ENCODE results near the gene OLIG2. TPM values are rescaled to one million over a fixed set of nuclear protein-coding genes. Genes with fewer than 3 reads are reported as not detected.

Gene OLIG2
- total and polyA plus RNA-seq, 2 of the 13 experiments (the other 11 are each of a cell fraction or from before 2014, with no cell fraction given): not detected

DNA sequence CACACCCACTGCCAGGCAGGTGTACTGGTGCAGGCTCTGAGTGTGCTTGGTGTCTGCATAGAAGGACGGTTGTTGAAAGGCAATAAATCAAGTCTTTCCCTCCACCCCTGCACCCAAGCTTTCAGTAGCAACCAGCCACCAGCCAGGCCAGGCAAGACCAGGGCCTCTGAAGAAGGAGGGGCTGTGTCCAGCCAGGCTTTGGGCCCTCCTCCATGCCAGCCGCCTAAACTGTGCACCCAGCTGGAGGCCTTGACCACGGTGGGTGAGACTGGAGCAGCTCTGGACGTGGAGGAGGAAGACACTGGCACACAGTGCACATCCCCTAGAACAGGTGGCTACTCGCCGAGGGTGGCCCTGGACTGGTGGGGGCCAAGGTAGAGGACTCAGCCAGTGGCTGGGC is 4.9 kb downstream of the OLIG2 start:
- Histone ChIP-seq H3K4me2 (ENCODE audit: low read depth, low read length) (no peak overlapping the region), H4K20me1 (ENCODE audit: insufficient read depth, low read length) (no peaks in the 10 kb centered on the region), H3K79me2 (ENCODE audit: insufficient read depth, low read length) (no peaks in the 10 kb centered on the region), H3K4me1 (ENCODE audit: insufficient read depth, low read length) (no peaks in the 10 kb centered on the region), H3K9me3 (ENCODE audit: low read length) (no peaks in the 10 kb centered on the region), H3K36me3 (replicated peaks in 1 of 2; ENCODE audit: control insufficient read depth in 1 of 2, insufficient read depth in 2 of 2, low read length in 2 of 2) (no peaks in the 10 kb centered on the region), H3K4me3 (replicated peaks in 1 of 3; ENCODE audit: insufficient read depth in 1 of 3, low read depth in 2 of 3, low read length in 3 of 3) (no peak overlapping the region), H3K27ac (ENCODE audit: extremely low read length, insufficient read depth, low read length) (no peak overlapping the region), H3K9ac (ENCODE audit: insufficient read depth, low read depth, low read length) (no peak overlapping the region), H2AFZ (ENCODE audit: low read length) (no peak overlapping the region), H3K27me3 (ENCODE audit: control insufficient read depth in 1 of 2, insufficient read depth in 2 of 2, low read length in 2 of 2) (peaks cover 11 to 88% of the 10 kb centered on the region in 2 experiments; a peak in 4 of 5 replicates)
- DNase-seq (ENCODE audit: low spot score) (no peak), ATAC-seq (no peak), FAIRE-seq (no peak)
- no TSS peak for BruUV-seq (replicated peaks)
- intact Hi-C loops (cut with micrococcal nuclease; ENCODE audit: unreplicated experiment): no loop called here
- ChIA-PET POLR2A (no interaction called here), CTCF (ENCODE audit: low intra/inter-chr PET ratio, low total read pairs) (no interaction called here)
- in situ Hi-C loops (cut with HindIII; ENCODE audit: extremely low pct_ligation_motif_present, low pct_unique_long_range_greater_than_20kb): no loop called here
- WGBS (ENCODE audit: low lambda C conversion rate): 0% methylated on average over 2 of the region's 6 CpGs
- TF ChIP-seq NFYB (CRISPR knock-in tag; IDR thresholded peaks at IDR 0.05) (no peak), HIVEP1 (CRISPR knock-in tag; IDR thresholded peaks at IDR 0.05) (no peak), HNF4G (IDR thresholded peaks at IDR 0.05; ENCODE audit: borderline replicate concordance, low read depth, low read length) (no peak), HNF4G (CRISPR knock-in tag; IDR thresholded peaks at IDR 0.05; ENCODE audit: borderline replicate concordance, low read depth) (no peak), ISX (CRISPR knock-in tag; conservative IDR thresholded peaks at IDR 0.05) (no peak), MXI1 (IDR thresholded peaks at IDR 0.05; ENCODE audit: borderline replicate concordance, low read depth, low read length) (no peak), PRPF4 (IDR thresholded peaks at IDR 0.05; ENCODE audit: low read depth, low read length, poor library complexity, severe bottlenecking) (no peak), SMARCE1 (IDR thresholded peaks at IDR 0.05; ENCODE audit: borderline replicate concordance) (no peak), ZFAT (CRISPR knock-in tag; conservative IDR thresholded peaks at IDR 0.05) (no peak), ZNF629 (CRISPR knock-in tag; conservative IDR thresholded peaks at IDR 0.05) (no peak), RFX3 (CRISPR knock-in tag; IDR thresholded peaks at IDR 0.05) (no peak), ATF1 (CRISPR knock-in tag; IDR thresholded peaks at IDR 0.05) (no peak), PTBP1 (IDR thresholded peaks at IDR 0.05; ENCODE audit: low read depth, low read length, poor library complexity, severe bottlenecking) (no peak), ZBTB42 (CRISPR knock-in tag; IDR thresholded peaks at IDR 0.05) (no peak), ZNF207 (IDR thresholded peaks at IDR 0.05; ENCODE audit: borderline replicate concordance) (no peak), ISL2 (CRISPR knock-in tag; IDR thresholded peaks at IDR 0.05) (no peak), JARID2 (CRISPR knock-in tag; IDR thresholded peaks at IDR 0.05; ENCODE audit: insufficient replicate concordance) (no peak)
- TF ChIP-seq, protein P1, sequence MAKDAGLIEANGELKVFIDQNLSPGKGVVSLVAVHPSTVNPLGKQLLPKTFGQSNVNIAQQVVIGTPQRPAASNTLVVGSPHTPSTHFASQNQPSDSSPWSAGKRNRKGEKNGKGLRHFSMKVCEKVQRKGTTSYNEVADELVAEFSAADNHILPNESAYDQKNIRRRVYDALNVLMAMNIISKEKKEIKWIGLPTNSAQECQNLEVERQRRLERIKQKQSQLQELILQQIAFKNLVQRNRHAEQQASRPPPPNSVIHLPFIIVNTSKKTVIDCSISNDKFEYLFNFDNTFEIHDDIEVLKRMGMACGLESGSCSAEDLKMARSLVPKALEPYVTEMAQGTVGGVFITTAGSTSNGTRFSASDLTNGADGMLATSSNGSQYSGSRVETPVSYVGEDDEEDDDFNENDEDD (CRISPR knock-in tag; IDR thresholded peaks at IDR 0.05; ENCODE audit: borderline replicate concordance): no peak
- TF ChIP-seq, protein P2, sequence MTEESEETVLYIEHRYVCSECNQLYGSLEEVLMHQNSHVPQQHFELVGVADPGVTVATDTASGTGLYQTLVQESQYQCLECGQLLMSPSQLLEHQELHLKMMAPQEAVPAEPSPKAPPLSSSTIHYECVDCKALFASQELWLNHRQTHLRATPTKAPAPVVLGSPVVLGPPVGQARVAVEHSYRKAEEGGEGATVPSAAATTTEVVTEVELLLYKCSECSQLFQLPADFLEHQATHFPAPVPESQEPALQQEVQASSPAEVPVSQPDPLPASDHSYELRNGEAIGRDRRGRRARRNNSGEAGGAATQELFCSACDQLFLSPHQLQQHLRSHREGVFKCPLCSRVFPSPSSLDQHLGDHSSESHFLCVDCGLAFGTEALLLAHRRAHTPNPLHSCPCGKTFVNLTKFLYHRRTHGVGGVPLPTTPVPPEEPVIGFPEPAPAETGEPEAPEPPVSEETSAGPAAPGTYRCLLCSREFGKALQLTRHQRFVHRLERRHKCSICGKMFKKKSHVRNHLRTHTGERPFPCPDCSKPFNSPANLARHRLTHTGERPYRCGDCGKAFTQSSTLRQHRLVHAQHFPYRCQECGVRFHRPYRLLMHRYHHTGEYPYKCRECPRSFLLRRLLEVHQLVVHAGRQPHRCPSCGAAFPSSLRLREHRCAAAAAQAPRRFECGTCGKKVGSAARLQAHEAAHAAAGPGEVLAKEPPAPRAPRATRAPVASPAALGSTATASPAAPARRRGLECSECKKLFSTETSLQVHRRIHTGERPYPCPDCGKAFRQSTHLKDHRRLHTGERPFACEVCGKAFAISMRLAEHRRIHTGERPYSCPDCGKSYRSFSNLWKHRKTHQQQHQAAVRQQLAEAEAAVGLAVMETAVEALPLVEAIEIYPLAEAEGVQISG (CRISPR knock-in tag; IDR thresholded peaks at IDR 0.05): no peak
- TF ChIP-seq, protein P3, sequence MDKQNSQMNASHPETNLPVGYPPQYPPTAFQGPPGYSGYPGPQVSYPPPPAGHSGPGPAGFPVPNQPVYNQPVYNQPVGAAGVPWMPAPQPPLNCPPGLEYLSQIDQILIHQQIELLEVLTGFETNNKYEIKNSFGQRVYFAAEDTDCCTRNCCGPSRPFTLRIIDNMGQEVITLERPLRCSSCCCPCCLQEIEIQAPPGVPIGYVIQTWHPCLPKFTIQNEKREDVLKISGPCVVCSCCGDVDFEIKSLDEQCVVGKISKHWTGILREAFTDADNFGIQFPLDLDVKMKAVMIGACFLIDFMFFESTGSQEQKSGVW (CRISPR knock-in tag; IDR thresholded peaks at IDR 0.05; ENCODE audit: borderline replicate concordance): no peak
- TF ChIP-seq, protein P4, sequence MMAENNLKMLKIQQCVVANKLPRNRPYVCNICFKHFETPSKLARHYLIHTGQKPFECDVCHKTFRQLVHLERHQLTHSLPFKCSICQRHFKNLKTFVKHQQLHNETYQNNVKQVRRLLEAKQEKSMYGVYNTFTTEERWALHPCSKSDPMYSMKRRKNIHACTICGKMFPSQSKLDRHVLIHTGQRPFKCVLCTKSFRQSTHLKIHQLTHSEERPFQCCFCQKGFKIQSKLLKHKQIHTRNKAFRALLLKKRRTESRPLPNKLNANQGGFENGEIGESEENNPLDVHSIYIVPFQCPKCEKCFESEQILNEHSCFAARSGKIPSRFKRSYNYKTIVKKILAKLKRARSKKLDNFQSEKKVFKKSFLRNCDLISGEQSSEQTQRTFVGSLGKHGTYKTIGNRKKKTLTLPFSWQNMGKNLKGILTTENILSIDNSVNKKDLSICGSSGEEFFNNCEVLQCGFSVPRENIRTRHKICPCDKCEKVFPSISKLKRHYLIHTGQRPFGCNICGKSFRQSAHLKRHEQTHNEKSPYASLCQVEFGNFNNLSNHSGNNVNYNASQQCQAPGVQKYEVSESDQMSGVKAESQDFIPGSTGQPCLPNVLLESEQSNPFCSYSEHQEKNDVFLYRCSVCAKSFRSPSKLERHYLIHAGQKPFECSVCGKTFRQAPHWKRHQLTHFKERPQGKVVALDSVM (CRISPR knock-in tag; IDR thresholded peaks at IDR 0.05): no peak

All from HepG2 (cell line).